HEK293 (cell line): ENCODE results near the gene IGF2BP1.

Source experiments
- CTCF ChIP-seq: fragments of 450-650 bp; formaldehyde crosslinking; IDR thresholded peaks from 2 replicates; pipeline ENCODE4 v1.5.1; 2016; ENCODE audit warnings: missing biosample characterization, missing genetic modification characterization
- GLI2 ChIP-seq: fragments of 450-650 bp; formaldehyde crosslinking; IDR thresholded peaks from 2 replicates; pipeline ENCODE4; 2017; ENCODE audit warnings: missing biosample characterization, missing genetic modification characterization, low read depth, borderline replicate concordance
- KLF1 ChIP-seq: fragments of 450-650 bp; formaldehyde crosslinking; IDR thresholded peaks from 2 replicates; pipeline ENCODE4 v1.5.1; 2016; ENCODE audit warnings: missing biosample characterization, missing genetic modification characterization
- KLF17 ChIP-seq: fragments of 450-650 bp; formaldehyde crosslinking; IDR thresholded peaks from 2 replicates; pipeline ENCODE4 v1.5.1; 2016; ENCODE audit warnings: missing biosample characterization, missing genetic modification characterization
- KLF8 ChIP-seq: fragments of 450-650 bp; formaldehyde crosslinking; IDR thresholded peaks from 2 replicates; pipeline ENCODE4 v1.5.1; 2016; ENCODE audit warnings: missing biosample characterization, missing genetic modification characterization
- KLF9 ChIP-seq: fragments of 450-650 bp; formaldehyde crosslinking; IDR thresholded peaks from 2 replicates; pipeline ENCODE4 v1.5.1; 2016; ENCODE audit warnings: missing biosample characterization, missing genetic modification characterization, low read depth
- PRDM10 ChIP-seq: fragments of 450-650 bp; formaldehyde crosslinking; IDR thresholded peaks from 2 replicates; pipeline ENCODE4 v1.5.1; 2016; ENCODE audit warnings: missing biosample characterization, missing genetic modification characterization
- RBAK ChIP-seq: fragments of 450-650 bp; formaldehyde crosslinking; IDR thresholded peaks from 2 replicates; pipeline ENCODE4 v1.5.1; 2016; ENCODE audit warnings: missing biosample characterization, missing genetic modification characterization
- YY1 ChIP-seq: fragments of 450-650 bp; formaldehyde crosslinking; IDR thresholded peaks from 2 replicates; pipeline ENCODE4 v1.5.1; 2018; ENCODE audit warnings: missing biosample characterization, missing genetic modification characterization
- ZNF155 ChIP-seq: fragments of 450-650 bp; formaldehyde crosslinking; IDR thresholded peaks from 2 replicates; pipeline ENCODE4 v1.5.1; 2016; ENCODE audit warnings: missing biosample characterization, missing genetic modification characterization
- ZNF184 ChIP-seq: fragments of 450-650 bp; IDR thresholded peaks from 2 replicates; pipeline ENCODE4 v1.5.1; 2018; ENCODE audit warnings: missing biosample characterization, mild to moderate bottlenecking, missing genetic modification characterization
- ZNF2 ChIP-seq: fragments of 450-650 bp; formaldehyde crosslinking; IDR thresholded peaks from 2 replicates; pipeline ENCODE4 v1.5.1; 2016; ENCODE audit warnings: missing biosample characterization, missing genetic modification characterization
- ZNF223 ChIP-seq: fragments of 450-650 bp; formaldehyde crosslinking; IDR thresholded peaks from 2 replicates; pipeline ENCODE4 v1.5.1; 2016; ENCODE audit warnings: missing biosample characterization, missing genetic modification characterization
- ZNF26 ChIP-seq: fragments of 450-650 bp; formaldehyde crosslinking; IDR thresholded peaks from 2 replicates; pipeline ENCODE4 v1.5.1; 2016; ENCODE audit warnings: missing biosample characterization, missing genetic modification characterization
- ZNF341 ChIP-seq: fragments of 450-650 bp; formaldehyde crosslinking; IDR thresholded peaks from 2 replicates; pipeline ENCODE4; 2016; ENCODE audit warnings: low read depth, missing biosample characterization, missing genetic modification characterization
- ZNF404 ChIP-seq: fragments of 450-650 bp; formaldehyde crosslinking; IDR thresholded peaks from 2 replicates; pipeline ENCODE4 v1.5.1; 2017; ENCODE audit warnings: missing biosample characterization, missing genetic modification characterization
- ZNF560 ChIP-seq: fragments of 450-650 bp; formaldehyde crosslinking; IDR thresholded peaks from 2 replicates; pipeline ENCODE4 v1.5.1; 2017; ENCODE audit warnings: missing biosample characterization, missing genetic modification characterization, borderline replicate concordance
- ZNF624 ChIP-seq: fragments of 450-650 bp; formaldehyde crosslinking; IDR thresholded peaks from 2 replicates; pipeline ENCODE4 v1.5.1; 2017; ENCODE audit warnings: missing biosample characterization, missing genetic modification characterization
- ZNF626 ChIP-seq: fragments of 450-650 bp; sonication (Bioruptor Pico); formaldehyde crosslinking; IDR thresholded peaks from 2 replicates; pipeline ENCODE4 v1.5.1; 2018; ENCODE audit warnings: missing biosample characterization, missing genetic modification characterization, inconsistent platforms
- ZNF658 ChIP-seq: fragments of 450-650 bp; formaldehyde crosslinking; IDR thresholded peaks from 2 replicates; pipeline ENCODE4; 2016; ENCODE audit warnings: missing biosample characterization, missing genetic modification characterization
- ZSCAN23 ChIP-seq: fragments of 450-650 bp; formaldehyde crosslinking; IDR thresholded peaks from 2 replicates; pipeline ENCODE4 v1.5.1; 2016; ENCODE audit warnings: missing biosample characterization, missing genetic modification characterization
- TF ChIP-seq, protein P1 (sequence below): fragments of 450-650 bp; IDR thresholded peaks from 2 replicates; pipeline ENCODE4 v1.5.1; 2018; ENCODE audit warnings: missing biosample characterization, mild to moderate bottlenecking, missing genetic modification characterization
- TF ChIP-seq, protein P2 (sequence below): fragments of 450-650 bp; formaldehyde crosslinking; IDR thresholded peaks from 2 replicates; pipeline ENCODE4 v1.5.1; 2017; ENCODE audit warnings: missing biosample characterization, missing genetic modification characterization
- TF ChIP-seq, protein P3 (sequence below): fragments of 450-650 bp; formaldehyde crosslinking; conservative IDR thresholded peaks from 2 replicates; pipeline ENCODE4 v1.5.1; 2016; ENCODE audit warnings: low read depth, missing biosample characterization, missing genetic modification characterization

IGF2BP1 gene

GRCh38 chr17:48954300-48954755 lies 42.9 kb upstream of the IGF2BP1 start (continued):
- TF ChIP-seq KLF9 (0 out of 2 replicates have a peak, but pooled peaks have one; percentile 26), KLF8 (no peak), ZNF658 (tag by site-specific recombination) (no peak), KLF1 (tag by site-specific recombination) (peak; percentile 76), ZNF624 (tag by site-specific recombination) (no peak), ZNF560 (tag by site-specific recombination) (no peak), ZNF626 (tag by site-specific recombination) (no peak), ZNF341 (tag by site-specific recombination) (no peak), ZNF2 (tag by site-specific recombination) (peak; percentile 97), ZNF223 (no peak), ZSCAN23 (no peak), ZNF26 (tag by site-specific recombination) (no peak), ZNF404 (no peak), ZNF155 (tag by site-specific recombination) (no peak), RBAK (no peak), PRDM10 (tag by site-specific recombination) (peak; percentile 13), ZNF184 (no peak), CTCF (tag by site-specific recombination) (peak; percentile 73), KLF17 (tag by site-specific recombination) (peak; percentile 54; the same call in 1 of the 2 replicates), GLI2 (tag by site-specific recombination) (no peak), YY1 (tag by site-specific recombination) (no peak)
- TF ChIP-seq, protein P1, sequence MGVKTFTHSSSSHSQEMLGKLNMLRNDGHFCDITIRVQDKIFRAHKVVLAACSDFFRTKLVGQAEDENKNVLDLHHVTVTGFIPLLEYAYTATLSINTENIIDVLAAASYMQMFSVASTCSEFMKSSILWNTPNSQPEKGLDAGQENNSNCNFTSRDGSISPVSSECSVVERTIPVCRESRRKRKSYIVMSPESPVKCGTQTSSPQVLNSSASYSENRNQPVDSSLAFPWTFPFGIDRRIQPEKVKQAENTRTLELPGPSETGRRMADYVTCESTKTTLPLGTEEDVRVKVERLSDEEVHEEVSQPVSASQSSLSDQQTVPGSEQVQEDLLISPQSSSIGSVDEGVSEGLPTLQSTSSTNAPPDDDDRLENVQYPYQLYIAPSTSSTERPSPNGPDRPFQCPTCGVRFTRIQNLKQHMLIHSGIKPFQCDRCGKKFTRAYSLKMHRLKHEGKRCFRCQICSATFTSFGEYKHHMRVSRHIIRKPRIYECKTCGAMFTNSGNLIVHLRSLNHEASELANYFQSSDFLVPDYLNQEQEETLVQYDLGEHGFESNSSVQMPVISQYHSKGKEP (tag by site-specific recombination), result peak; percentile 83
- TF ChIP-seq, protein P2, sequence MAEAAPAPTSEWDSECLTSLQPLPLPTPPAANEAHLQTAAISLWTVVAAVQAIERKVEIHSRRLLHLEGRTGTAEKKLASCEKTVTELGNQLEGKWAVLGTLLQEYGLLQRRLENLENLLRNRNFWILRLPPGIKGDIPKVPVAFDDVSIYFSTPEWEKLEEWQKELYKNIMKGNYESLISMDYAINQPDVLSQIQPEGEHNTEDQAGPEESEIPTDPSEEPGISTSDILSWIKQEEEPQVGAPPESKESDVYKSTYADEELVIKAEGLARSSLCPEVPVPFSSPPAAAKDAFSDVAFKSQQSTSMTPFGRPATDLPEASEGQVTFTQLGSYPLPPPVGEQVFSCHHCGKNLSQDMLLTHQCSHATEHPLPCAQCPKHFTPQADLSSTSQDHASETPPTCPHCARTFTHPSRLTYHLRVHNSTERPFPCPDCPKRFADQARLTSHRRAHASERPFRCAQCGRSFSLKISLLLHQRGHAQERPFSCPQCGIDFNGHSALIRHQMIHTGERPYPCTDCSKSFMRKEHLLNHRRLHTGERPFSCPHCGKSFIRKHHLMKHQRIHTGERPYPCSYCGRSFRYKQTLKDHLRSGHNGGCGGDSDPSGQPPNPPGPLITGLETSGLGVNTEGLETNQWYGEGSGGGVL (tag by site-specific recombination), result no peak
- TF ChIP-seq, protein P3, sequence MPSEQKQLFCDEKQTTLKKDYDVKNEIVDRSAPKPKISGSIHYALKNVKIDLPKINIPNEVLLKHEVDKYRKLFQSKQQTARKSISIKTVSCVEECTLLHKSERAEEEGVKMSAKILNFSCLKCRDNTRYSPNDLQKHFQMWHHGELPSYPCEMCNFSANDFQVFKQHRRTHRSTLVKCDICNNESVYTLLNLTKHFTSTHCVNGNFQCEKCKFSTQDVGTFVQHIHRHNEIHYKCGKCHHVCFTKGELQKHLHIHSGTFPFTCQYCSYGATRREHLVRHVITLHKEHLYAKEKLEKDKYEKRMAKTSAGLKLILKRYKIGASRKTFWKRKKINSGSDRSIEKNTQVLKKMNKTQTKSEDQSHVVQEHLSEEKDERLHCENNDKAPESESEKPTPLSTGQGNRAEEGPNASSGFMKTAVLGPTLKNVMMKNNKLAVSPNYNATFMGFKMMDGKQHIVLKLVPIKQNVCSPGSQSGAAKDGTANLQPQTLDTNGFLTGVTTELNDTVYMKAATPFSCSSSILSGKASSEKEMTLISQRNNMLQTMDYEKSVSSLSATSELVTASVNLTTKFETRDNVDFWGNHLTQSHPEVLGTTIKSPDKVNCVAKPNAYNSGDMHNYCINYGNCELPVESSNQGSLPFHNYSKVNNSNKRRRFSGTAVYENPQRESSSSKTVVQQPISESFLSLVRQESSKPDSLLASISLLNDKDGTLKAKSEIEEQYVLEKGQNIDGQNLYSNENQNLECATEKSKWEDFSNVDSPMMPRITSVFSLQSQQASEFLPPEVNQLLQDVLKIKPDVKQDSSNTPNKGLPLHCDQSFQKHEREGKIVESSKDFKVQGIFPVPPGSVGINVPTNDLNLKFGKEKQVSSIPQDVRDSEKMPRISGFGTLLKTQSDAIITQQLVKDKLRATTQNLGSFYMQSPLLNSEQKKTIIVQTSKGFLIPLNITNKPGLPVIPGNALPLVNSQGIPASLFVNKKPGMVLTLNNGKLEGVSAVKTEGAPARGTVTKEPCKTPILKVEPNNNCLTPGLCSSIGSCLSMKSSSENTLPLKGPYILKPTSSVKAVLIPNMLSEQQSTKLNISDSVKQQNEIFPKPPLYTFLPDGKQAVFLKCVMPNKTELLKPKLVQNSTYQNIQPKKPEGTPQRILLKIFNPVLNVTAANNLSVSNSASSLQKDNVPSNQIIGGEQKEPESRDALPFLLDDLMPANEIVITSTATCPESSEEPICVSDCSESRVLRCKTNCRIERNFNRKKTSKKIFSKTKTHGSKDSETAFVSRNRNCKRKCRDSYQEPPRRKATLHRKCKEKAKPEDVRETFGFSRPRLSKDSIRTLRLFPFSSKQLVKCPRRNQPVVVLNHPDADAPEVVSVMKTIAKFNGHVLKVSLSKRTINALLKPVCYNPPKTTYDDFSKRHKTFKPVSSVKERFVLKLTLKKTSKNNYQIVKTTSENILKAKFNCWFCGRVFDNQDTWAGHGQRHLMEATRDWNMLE (tag by site-specific recombination), result no peak
